Activated CD4-positive, CD25-positive, alpha-beta regulatory T cell treated with anti-CD3 and anti-CD28 coated beads, Interleukin-2, amount 50 U/mL, for 24 hours (primary cell): ENCODE measurements around the gene ABTB1.
"Not testable (repeated sequence)": the region's sequence is repeated elsewhere in the genome, so short reads cannot be mapped to it uniquely, and the experiment has no call there.

Source experiments
- ATAC-seq, 2 donors: fragments of 150-1000 bp; cut with Tn5 transposase; one replicate each; pipeline ENCODE4 v1.10.0; 2021; ENCODE audit warnings: mild to moderate bottlenecking in 1 of 2, moderate library complexity in 1 of 2

The ABTB1 gene

GRCh38 chr3:127650236-127650635 is 22.5 kb upstream of the ABTB1 start:
- ATAC-seq, result no peak

DNA sequence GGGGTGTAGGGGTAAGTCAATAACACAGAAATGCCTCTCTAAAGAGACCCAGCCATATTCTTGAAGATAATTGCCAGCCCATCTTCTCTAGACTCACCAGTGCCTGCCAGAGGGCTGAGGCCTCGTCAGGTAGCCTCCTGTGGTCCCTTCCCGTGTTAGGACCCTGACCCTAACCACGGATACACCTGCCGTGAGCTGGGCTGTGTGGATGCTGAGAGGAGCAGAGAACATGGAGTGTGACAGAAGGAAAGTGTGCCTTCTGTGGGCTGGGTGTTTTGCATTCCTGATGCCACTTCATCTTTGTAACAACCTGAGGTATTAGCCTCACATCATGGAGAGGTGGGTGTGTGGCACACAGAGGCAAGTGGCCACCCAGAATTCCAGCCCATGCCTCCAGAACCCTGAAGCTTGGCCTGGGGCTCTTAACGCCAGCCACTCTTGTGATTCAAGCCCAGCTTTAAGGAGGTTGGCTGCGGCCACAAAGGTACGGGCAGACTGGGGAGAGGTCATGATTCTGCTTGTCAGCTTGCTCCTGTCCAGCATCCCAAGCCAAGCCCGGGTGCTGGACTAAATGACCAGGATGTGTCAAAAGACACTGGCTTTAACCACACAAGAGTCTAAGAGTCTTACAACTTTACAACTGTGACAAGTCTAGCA is 21.1 kb upstream of the ABTB1 start:
- ATAC-seq, result no peak

- ATAC-seq, result peak in 1 of 2 donors; percentile 53
These were observed 20.3 kb upstream of the ABTB1 start for GRCh38 chr3:127652246-127652995.

- ATAC-seq, result no peak
These were observed 18.4 kb upstream of the ABTB1 start for GRCh38 chr3:127654374-127654773.

DNA sequence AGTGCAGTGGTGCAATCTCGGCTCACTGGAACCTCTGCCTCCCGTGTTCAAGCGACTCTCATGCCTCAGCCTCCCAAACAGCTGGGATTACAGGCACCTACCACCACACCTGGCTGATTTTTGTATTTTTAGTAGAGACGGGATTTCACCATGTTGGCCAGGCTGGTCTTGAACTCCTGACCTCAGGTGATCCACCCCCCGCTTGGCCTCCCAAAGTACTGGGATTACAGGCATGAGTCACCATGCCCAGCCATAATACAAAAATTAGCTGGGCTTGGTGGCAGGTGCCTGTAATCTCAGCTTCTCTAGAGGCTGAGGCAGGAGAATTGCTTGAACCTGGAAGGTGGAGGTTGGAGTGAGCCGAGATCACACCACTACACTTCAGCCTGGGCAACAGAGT is 17.8 kb upstream of the ABTB1 start:
- not testable (repeated sequence) for ATAC-seq

- no peak for ATAC-seq
These were observed 17.1 kb upstream of the ABTB1 start for GRCh38 chr3:127655641-127656040.

- no peak for ATAC-seq
These were observed 15.8 kb upstream of the ABTB1 start for GRCh38 chr3:127656906-127657305.

- ATAC-seq, result no peak
These were observed 14.5 kb upstream of the ABTB1 start for GRCh38 chr3:127658234-127658633.

- no peak for ATAC-seq
These were observed 12.0 kb upstream of the ABTB1 start for GRCh38 chr3:127660621-127661251.

- ATAC-seq, result no peak
These were observed 11.2 kb upstream of the ABTB1 start for GRCh38 chr3:127661600-127661999.

DNA sequence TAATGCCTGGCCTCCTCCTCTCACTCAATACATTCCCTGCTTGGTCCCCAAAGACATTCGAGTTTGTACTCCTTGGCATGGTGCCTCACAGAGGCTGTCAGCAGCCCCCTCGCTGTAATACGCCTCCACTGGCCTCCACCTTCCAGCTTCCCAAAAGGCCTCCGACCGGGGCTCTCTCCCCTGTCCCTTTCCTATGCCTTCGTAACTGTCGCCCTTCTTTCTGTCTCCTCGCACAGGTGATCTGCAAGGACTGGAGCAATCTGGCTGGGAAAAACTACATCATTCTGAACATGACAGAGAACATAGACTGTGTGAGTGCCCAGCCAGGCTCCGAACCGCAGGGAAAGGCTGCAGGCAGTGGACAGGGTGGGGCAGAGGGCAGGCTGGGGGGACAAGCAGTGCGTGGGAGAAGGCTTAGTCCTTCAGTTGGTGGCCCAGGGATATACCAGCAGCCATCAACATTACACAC is 10.7 kb upstream of the ABTB1 start:
- no peak for ATAC-seq

DNA sequence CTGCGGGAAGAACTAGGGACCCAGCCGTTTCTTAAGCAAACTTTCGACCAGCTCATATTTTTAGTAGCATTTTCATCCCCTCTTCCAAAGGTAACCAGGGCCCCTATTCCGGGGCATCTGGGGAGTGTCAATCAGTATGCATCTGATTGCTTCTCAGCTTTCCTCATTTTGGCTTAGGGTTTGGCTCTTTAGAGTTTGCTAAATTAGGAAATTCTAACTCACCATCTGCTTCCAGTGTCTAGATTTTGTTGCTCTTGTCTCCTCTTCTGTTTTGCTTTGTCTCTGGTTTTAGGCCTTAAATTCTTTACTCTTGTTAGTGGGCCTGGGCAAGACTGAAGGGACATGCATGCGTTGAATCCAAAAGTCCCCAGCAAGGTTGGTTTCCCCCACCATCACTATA is 9.6 kb upstream of the ABTB1 start:
- ATAC-seq, result no peak

DNA sequence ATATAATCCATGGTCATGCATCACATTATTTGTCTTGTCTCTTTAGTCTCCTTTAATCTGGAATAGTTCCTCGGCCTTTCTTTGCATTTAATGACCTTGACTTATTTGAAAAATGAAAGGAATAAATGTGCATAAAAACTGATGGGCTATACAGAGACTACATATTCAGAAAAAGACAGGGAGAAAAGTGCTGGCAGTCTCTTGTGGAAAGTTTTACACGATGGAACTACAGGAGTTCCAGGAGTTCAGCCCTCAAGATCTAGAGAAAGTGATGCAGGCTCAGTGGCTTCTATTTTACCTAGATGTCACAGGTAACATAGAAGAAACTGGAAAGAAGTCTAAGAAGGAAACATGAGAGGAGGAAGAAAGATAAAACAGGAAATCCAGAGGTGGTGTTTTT is 7.6 kb upstream of the ABTB1 start:
- ATAC-seq, result no peak

- ATAC-seq, result no peak
These were observed 7.2 kb upstream of the ABTB1 start for GRCh38 chr3:127665586-127665985.

- ATAC-seq, result no peak
These were observed 6.1 kb upstream of the ABTB1 start for GRCh38 chr3:127666676-127667075.

DNA sequence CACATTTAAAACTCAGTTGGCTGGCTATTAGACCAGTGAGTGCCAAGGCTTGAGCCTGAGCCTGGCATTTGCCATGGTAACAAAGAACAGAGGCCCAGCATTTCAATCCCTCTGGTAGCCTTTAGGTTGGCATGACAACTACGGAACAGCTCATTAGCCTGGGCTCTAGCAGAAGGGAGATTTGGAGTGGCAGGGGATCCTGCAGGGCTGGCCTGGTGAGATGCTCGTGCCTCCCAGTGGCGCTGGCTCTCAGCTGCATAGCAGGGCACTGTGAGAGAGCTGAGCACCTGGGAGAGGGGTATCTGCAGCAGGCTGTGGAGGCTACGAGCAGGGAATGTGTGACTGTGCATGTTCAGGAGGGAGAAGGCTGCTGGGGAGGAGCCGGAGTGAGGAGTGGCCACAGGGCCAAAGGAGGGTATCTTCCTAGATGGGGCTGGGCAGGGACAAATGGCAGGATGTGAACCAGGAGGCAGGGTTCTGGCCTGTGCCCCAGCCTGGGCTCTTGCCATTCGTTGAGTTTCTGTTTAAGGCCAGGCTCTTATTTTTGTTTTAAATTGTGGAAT is 5.6 kb upstream of the ABTB1 start:
- ATAC-seq, result no peak

DNA sequence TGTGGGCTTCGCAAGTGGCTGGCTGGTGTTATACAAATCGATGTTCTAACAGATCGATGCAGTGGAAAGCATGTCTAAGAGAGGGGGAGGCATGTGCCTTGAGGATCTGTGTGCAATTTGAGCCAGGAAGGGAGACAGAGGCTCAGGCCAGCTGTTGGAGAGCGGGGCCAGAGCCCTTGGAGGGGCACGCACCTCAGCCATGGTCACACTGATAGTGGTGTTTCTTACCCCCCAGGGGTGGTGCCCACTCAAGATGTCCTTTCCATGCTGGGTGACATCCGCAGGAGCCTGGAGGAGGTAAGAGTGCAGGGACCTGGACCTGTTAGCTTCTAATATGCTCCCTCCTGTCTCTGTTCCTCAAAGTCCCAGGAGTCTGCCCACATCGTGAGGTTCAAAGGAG is 3.8 kb upstream of the ABTB1 start:
- ATAC-seq, result no peak

- ATAC-seq, result no peak
These were observed 3.1 kb upstream of the ABTB1 start for GRCh38 chr3:127669541-127670228.

GRCh38 chr3:127670229-127670559 is 2.6 kb upstream of the ABTB1 start:
- no peak for ATAC-seq

DNA sequence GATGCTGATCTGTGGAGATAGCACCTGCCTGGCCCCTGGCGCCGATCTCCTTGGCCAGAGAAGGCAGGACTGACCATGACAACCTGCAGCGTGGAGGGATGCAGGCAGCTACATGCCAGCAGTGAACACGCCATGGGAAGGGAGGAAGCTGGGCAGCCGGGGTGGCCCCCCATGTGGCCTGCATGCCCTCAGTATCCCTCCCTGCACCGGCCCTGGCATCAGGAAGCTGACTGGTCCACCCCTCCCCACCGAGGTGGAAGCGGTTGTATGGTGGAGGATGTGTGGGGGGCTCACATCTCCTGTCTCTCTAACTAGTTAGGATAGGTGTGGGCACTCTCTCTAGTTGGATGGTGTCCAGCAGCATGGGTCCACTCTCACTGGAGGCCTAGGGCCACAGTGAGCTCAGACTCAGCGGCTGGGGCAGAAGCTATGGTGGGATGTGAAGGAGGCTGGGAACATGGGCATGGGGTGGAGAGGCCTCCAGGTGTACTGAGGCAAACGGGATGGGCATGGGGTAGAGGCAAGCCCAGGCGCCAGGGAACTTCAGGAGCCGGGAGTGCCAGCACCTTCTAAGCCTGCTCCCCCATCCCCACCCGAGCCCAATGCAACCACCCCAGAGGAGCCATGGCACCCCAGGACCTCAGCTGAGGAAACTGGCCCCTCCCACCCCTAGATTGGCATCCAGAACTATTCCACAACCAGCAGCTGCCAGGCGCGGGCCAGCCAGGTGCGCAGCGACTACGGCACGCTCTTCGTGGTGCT is 1.8 kb upstream of the ABTB1 start:
- no peak for ATAC-seq

GRCh38 chr3:127671523-127672428 is 976 bp upstream of the ABTB1 start:
- peak; percentile 2 to 8 for ATAC-seq
